DND-41 (cell line): ENCODE results near the gene UCHL3.

ENCODE experiments used
- ATAC-seq: fragments of 200-7000 bp; cut with Tn5 transposase; 3 replicates; pipeline ENCODE4 v1.9.1; 2021; ENCODE audit warnings: low read depth; ENCODE audit not compliant: insufficient read depth
- DNase-seq: peaks from one replicate; pipeline ENCODE4 v3.0.0-alpha.2; 2020
- H2AFZ ChIP-seq: 2 replicates; pipeline ENCODE4 v1.6.0; 2012; ENCODE audit warnings: low read depth, low read length
- H3K27ac ChIP-seq: 2 replicates; pipeline ENCODE4 v1.5.1; 2012; ENCODE audit warnings: low read length, inconsistent platforms
- H3K27me3 ChIP-seq: fragments of 200-600 bp; sonication (generic); 2 replicates; pipeline ENCODE4 v1.6.0; 2012; ENCODE audit warnings: low read length, mild to moderate bottlenecking, inconsistent platforms; ENCODE audit not compliant: insufficient read depth, poor library complexity
- H3K36me3 ChIP-seq: 2 replicates; pipeline ENCODE4 v1.5.1; 2012; ENCODE audit warnings: low read length, inconsistent platforms; ENCODE audit not compliant: insufficient read depth
- H3K4me1 ChIP-seq: 2 replicates; pipeline ENCODE4 v1.5.1; 2012; ENCODE audit warnings: mild to moderate bottlenecking, low read length; ENCODE audit not compliant: insufficient read depth
- H3K4me2 ChIP-seq: 2 replicates; pipeline ENCODE4 v1.6.0; 2012; ENCODE audit warnings: mild to moderate bottlenecking, moderate library complexity, low read length, inconsistent platforms; ENCODE audit not compliant: insufficient read depth
- H3K4me3 ChIP-seq, 2 experiments: fragments of 200-600 bp in 1 of 2; shearing (Covaris generic) in 1 of 2; 2 replicates each; pipeline ENCODE4 v1.5.1; 2012 to 2016; ENCODE audit warnings: inconsistent platforms in 2 of 2, low read length in 2 of 2, mild to moderate bottlenecking in 2 of 2, low read depth in 1 of 2, moderate library complexity in 1 of 2
- H3K79me2 ChIP-seq: 2 replicates; pipeline ENCODE4 v1.6.0; 2012; ENCODE audit warnings: low read length, inconsistent platforms; ENCODE audit not compliant: insufficient read depth
- H3K9ac ChIP-seq: 2 replicates; pipeline ENCODE4 v1.6.0; 2012; ENCODE audit warnings: low read depth, mild to moderate bottlenecking, inconsistent platforms, low read length, moderate library complexity
- H3K9me3 ChIP-seq: 2 replicates; pipeline ENCODE4 v1.5.1; 2012; ENCODE audit warnings: low read length, moderate library complexity, mild to moderate bottlenecking, inconsistent platforms; ENCODE audit not compliant: insufficient read depth, severe bottlenecking
- H4K20me1 ChIP-seq: 2 replicates; pipeline ENCODE4 v1.6.0; 2012; ENCODE audit warnings: low read length; ENCODE audit not compliant: insufficient read depth
- CTCF ChIP-seq: IDR thresholded peaks from 2 replicates; pipeline ENCODE4 v1.5.1; 2012; ENCODE audit warnings: borderline replicate concordance, low read length, moderate library complexity, mild to moderate bottlenecking; ENCODE audit not compliant: poor library complexity, severe bottlenecking; ENCODE audit errors: extremely low read depth
- EZH2 ChIP-seq: IDR thresholded peaks from 3 replicates; pipeline ENCODE4 v1.6.1; 2012; ENCODE audit warnings: borderline replicate concordance, low read depth, mild to moderate bottlenecking, moderate library complexity, low read length, inconsistent platforms; ENCODE audit not compliant: severe bottlenecking

The UCHL3 gene

DNA sequence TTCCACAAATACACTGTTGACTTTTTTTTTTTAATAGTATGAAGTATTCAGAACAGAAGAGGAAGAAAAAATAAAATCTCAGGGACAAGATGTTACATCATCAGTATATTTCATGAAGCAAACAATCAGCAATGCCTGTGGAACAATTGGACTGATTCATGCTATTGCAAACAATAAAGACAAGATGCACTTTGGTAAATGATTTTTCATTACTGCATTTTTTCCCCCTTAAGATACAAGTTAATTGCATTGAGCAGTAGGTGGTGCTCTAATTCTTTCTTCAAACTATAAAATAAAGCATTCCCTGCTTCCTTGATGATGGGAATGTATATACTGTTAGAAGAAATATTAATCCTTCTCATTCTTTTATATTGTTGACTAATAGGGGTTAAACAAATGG is 17.1 kb downstream of the UCHL3 start:
- no peak overlapping the region for H3K4me2 ChIP-seq
- TF ChIP-seq CTCF (peak; percentile 42), EZH2 (no peak)
- no peaks in the 10 kb centered on the region for H3K9me3 ChIP-seq
- no peak overlapping the region for H2AFZ ChIP-seq
- no peaks in the 10 kb centered on the region for H3K27me3 ChIP-seq
- no peaks in the 10 kb centered on the region for H4K20me1 ChIP-seq
- peaks cover 79% of the 10 kb centered on the region; the same call in 1 of the 2 replicates for H3K36me3 ChIP-seq
- no peaks in the 10 kb centered on the region for H3K4me1 ChIP-seq
- ATAC-seq (no peak), DNase-seq (no peak)
- no peak overlapping the region for H3K4me3 ChIP-seq
- H3K9ac ChIP-seq = no peak overlapping the region
- H3K79me2 ChIP-seq = no peaks in the 10 kb centered on the region
- H3K27ac ChIP-seq = no peak overlapping the region

DNA sequence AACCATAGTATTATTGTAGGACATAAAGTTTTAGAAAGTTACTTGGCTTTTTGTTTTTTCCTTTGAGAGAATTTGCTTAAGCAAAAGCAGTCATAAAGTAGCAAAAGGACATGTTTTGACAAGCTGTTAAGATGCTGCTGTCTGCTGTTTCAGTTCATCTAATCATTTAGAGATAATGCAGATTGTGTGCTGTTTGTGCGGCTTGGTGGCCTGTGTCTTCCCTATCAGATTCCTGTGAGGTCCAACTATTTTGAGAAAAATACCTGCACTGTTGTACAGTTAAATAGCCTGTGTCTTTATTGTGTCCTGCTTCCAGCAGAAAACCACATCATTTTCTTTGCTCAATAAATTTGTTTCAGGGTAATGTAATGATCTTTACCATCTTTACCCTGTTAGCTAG is 20.0 kb downstream of the UCHL3 start:
- Histone ChIP-seq H3K36me3 (peaks cover 83% of the 10 kb centered on the region), H3K4me2 (no peak overlapping the region)

GRCh38 chr13:75579529-75579928 is 29.9 kb downstream of the UCHL3 start:
- no peaks in the 10 kb centered on the region for H3K79me2 ChIP-seq
- H3K36me3 ChIP-seq = peaks cover 35% of the 10 kb centered on the region; the same call in 1 of the 2 replicates
- TF ChIP-seq EZH2 (no peak), CTCF (no peak)
- DNase-seq (no peak), ATAC-seq (no peak)
- no peak overlapping the region for H2AFZ ChIP-seq
- H3K4me1 ChIP-seq = no peaks in the 10 kb centered on the region
- H3K27ac ChIP-seq = no peak overlapping the region
- H3K4me3 ChIP-seq = no peak overlapping the region
- peaks cover 4% of the 10 kb centered on the region for H3K9me3 ChIP-seq
- H3K27me3 ChIP-seq = no peaks in the 10 kb centered on the region
- no peak overlapping the region for H3K9ac ChIP-seq
- no peaks in the 10 kb centered on the region for H4K20me1 ChIP-seq
- no peak overlapping the region for H3K4me2 ChIP-seq

More for the DNA sequence above, 20.0 kb downstream of the UCHL3 start:
- Histone ChIP-seq H3K79me2 (no peaks in the 10 kb centered on the region), H4K20me1 (no peaks in the 10 kb centered on the region), H3K9me3 (no peaks in the 10 kb centered on the region), H3K27me3 (no peaks in the 10 kb centered on the region), H3K4me1 (no peaks in the 10 kb centered on the region), H3K27ac (no peak overlapping the region), H3K9ac (no peak overlapping the region), H3K4me3 (no peak overlapping the region), H2AFZ (no peak overlapping the region)
- ATAC-seq = no peak
- TF ChIP-seq CTCF (no peak), EZH2 (no peak)
- DNase-seq = no peak
